Measurements from ENCODE around the gene HCLS1.

DNA sequence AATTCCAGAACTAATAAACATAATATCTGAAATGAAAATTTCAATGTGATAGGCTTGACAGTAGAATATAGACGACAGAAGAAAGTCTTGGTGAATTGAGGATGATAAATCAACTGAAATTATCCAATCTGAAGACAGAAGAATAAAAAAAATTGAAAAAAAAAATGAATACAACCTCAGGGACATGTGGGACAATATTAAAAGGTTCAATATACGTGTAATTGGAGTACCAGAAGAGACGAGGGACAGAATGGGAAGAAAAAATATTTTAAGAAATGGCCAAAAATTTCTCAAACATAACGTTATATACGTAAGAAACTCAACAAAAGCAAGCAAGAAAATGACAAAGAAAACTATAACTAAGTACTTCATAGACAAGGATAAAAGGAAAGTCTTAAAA is 43.3 kb upstream of the HCLS1 start:
- TF ChIP-seq, protein P1, sequence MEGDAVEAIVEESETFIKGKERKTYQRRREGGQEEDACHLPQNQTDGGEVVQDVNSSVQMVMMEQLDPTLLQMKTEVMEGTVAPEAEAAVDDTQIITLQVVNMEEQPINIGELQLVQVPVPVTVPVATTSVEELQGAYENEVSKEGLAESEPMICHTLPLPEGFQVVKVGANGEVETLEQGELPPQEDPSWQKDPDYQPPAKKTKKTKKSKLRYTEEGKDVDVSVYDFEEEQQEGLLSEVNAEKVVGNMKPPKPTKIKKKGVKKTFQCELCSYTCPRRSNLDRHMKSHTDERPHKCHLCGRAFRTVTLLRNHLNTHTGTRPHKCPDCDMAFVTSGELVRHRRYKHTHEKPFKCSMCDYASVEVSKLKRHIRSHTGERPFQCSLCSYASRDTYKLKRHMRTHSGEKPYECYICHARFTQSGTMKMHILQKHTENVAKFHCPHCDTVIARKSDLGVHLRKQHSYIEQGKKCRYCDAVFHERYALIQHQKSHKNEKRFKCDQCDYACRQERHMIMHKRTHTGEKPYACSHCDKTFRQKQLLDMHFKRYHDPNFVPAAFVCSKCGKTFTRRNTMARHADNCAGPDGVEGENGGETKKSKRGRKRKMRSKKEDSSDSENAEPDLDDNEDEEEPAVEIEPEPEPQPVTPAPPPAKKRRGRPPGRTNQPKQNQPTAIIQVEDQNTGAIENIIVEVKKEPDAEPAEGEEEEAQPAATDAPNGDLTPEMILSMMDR (IDR thresholded peaks at IDR 0.05; ENCODE audit: low read length): no peak
- TF ChIP-seq EZH2 (IDR thresholded peaks at IDR 0.05; ENCODE audit: borderline replicate concordance, low read length): no peak

Measured in OCI-LY1 (cell line).